ENCODE measurements around the gene HLTF.

Gene HLTF

DNA sequence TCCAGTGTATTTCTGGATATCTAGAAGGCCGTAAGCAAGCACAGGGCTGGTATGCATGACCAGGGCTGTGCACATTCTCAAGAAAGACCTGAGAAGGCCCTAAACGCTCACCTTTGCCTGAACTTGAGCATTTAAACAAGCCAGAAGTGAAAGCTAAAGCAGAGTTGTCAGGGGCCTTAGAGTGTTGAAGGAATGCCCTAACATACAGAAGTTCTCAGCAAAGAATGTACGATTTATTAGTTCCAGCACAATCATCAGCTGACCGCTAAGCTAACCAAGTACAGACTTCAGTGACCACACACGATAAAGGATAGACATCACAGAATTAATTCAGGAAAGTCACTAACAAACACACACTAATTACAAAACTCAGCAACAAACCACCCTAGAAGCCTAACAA lies 8.7 kb downstream of the HLTF start:
- Histone ChIP-seq H3K9me3 (ENCODE audit: control extremely low read depth in 1 of 5, control insufficient read depth in 4 of 5, insufficient read depth in 2 of 5, low read depth in 1 of 5, low read length in 4 of 5) (no peaks in the 10 kb centered on the region), H3K27me3 (replicated peaks in 2 of 5; ENCODE audit: control insufficient read depth in 4 of 5, insufficient read depth in 5 of 5, low read length in 4 of 5) (no peaks in the 10 kb centered on the region), H3K4me3 (ENCODE audit: control insufficient read depth in 1 of 7, extremely low read depth in 1 of 7, insufficient read depth in 4 of 7, low read depth in 2 of 7, low read length in 6 of 7) (no peak overlapping the region), H3K36me3 (ENCODE audit: control insufficient read depth in 4 of 4, insufficient read depth in 4 of 4, low read length in 3 of 4) (peaks cover 10 to 34% (median 24%) of the 10 kb centered on the region in 4 experiments), H3K4me1 (ENCODE audit: control extremely low read depth in 1 of 4, control insufficient read depth in 4 of 4, insufficient read depth in 4 of 4, low read length in 3 of 4) (no peaks in the 10 kb centered on the region), H3K27ac (ENCODE audit: insufficient read depth in 1 of 2, low read depth in 1 of 2, low read length in 2 of 2, poor library complexity in 1 of 2, severe bottlenecking in 2 of 2) (no peak overlapping the region)
- ChIA-PET CTCF (interaction anchor here (1.2 kb wide), 1 partner anchor 19 kb away, joined by 3 read pairs; no protein-coding TSS in a partner anchor), POLR2A (no interaction called here)
- 94% methylated on average over 5 of the region's 5 CpGs for WGBS (ENCODE audit: insufficient coverage)
- no peak for DNase-seq

- no peak for DNase-seq
- H3K4me1 ChIP-seq (ENCODE audit: control extremely low read depth in 1 of 4, control insufficient read depth in 4 of 4, insufficient read depth in 4 of 4, low read length in 3 of 4), result no peaks in the 10 kb centered on the region
- no peak overlapping the region for H3K27ac ChIP-seq (ENCODE audit: insufficient read depth in 1 of 2, low read depth in 1 of 2, low read length in 2 of 2, poor library complexity in 1 of 2, severe bottlenecking in 2 of 2)
- ChIA-PET CTCF (no interaction called here), POLR2A (no interaction called here)
- no peaks in the 10 kb centered on the region for H3K9me3 ChIP-seq (ENCODE audit: control extremely low read depth in 1 of 5, control insufficient read depth in 4 of 5, insufficient read depth in 2 of 5, low read depth in 1 of 5, low read length in 4 of 5)
- H3K4me3 ChIP-seq (ENCODE audit: control insufficient read depth in 1 of 7, extremely low read depth in 1 of 7, insufficient read depth in 4 of 7, low read depth in 2 of 7, low read length in 6 of 7), result no peak overlapping the region
- WGBS (ENCODE audit: insufficient coverage), result 93% methylated on average over 4 of the region's 8 CpGs
- no peaks in the 10 kb centered on the region for H3K27me3 ChIP-seq (replicated peaks in 2 of 5; ENCODE audit: control insufficient read depth in 4 of 5, insufficient read depth in 5 of 5, low read length in 4 of 5)
- peaks cover 16 to 60% (median 30%) of the 10 kb centered on the region in 4 experiments for H3K36me3 ChIP-seq (ENCODE audit: control insufficient read depth in 4 of 4, insufficient read depth in 4 of 4, low read length in 3 of 4)
Observed at GRCh38 chr3:149067883-149068282, 18.4 kb downstream of the HLTF start.

GRCh38 chr3:149061776-149062175 lies 24.6 kb downstream of the HLTF start:
- H3K36me3 ChIP-seq (ENCODE audit: control insufficient read depth in 4 of 4, insufficient read depth in 4 of 4, low read length in 3 of 4), result peaks cover 16 to 62% (median 41%) of the 10 kb centered on the region in 4 experiments
- no peak for DNase-seq
- CTCF ChIA-PET, result no interaction called here
- POLR2A ChIA-PET, result no interaction called here
- no peak overlapping the region for H3K27ac ChIP-seq (ENCODE audit: insufficient read depth in 1 of 2, low read depth in 1 of 2, low read length in 2 of 2, poor library complexity in 1 of 2, severe bottlenecking in 2 of 2)
- no CpG with 5 or more reads among the region's 2 CpGs for WGBS (ENCODE audit: insufficient coverage)
- H3K4me1 ChIP-seq (ENCODE audit: control extremely low read depth in 1 of 4, control insufficient read depth in 4 of 4, insufficient read depth in 4 of 4, low read length in 3 of 4), result no peaks in the 10 kb centered on the region
- no peak overlapping the region for H3K4me3 ChIP-seq (ENCODE audit: control insufficient read depth in 1 of 7, extremely low read depth in 1 of 7, insufficient read depth in 4 of 7, low read depth in 2 of 7, low read length in 6 of 7)
- no peaks in the 10 kb centered on the region for H3K9me3 ChIP-seq (ENCODE audit: control extremely low read depth in 1 of 5, control insufficient read depth in 4 of 5, insufficient read depth in 2 of 5, low read depth in 1 of 5, low read length in 4 of 5)
- H3K27me3 ChIP-seq (replicated peaks in 2 of 5; ENCODE audit: control insufficient read depth in 4 of 5, insufficient read depth in 5 of 5, low read length in 4 of 5), result no peaks in the 10 kb centered on the region

DNA sequence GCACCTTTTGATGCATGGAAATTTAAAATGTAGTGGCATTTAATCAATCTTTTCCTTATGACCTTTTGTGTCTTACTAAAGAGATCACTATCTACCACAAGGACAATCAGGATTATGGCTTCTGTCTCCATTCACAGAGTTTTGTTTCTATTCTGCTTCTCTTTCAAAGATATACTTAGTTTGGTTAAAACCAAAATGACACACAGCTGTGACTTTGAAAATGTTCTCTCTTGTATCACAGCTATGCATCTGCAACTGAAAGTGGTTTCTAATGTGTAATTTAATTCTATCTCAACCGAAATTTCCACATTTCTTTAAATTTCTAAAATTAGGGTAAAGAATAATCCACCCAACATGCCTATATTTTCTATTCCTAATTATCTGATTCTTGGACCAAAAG lies 27.7 kb downstream of the HLTF start:
- WGBS (ENCODE audit: insufficient coverage), result no CpG with 5 or more reads among the region's 1 CpG
- peaks cover 25 to 76% (median 50%) of the 10 kb centered on the region in 4 experiments for H3K36me3 ChIP-seq (ENCODE audit: control insufficient read depth in 4 of 4, insufficient read depth in 4 of 4, low read length in 3 of 4)
- CTCF ChIA-PET, result interaction anchor here (1.4 to 1.8 kb wide), 2 partner anchors 15 to 18 kb away, joined by 3 to 4 read pairs; no protein-coding TSS in a partner anchor
- DNase-seq, result no peak
- POLR2A ChIA-PET, result no interaction called here
- H3K9me3 ChIP-seq (ENCODE audit: control extremely low read depth in 1 of 5, control insufficient read depth in 4 of 5, insufficient read depth in 2 of 5, low read depth in 1 of 5, low read length in 4 of 5), result peaks cover 0 to 5% (median 0%) of the 10 kb centered on the region in 5 experiments
- H3K4me3 ChIP-seq (ENCODE audit: control insufficient read depth in 1 of 7, extremely low read depth in 1 of 7, insufficient read depth in 4 of 7, low read depth in 2 of 7, low read length in 6 of 7), result no peak overlapping the region
- no peak overlapping the region for H3K27ac ChIP-seq (ENCODE audit: insufficient read depth in 1 of 2, low read depth in 1 of 2, low read length in 2 of 2, poor library complexity in 1 of 2, severe bottlenecking in 2 of 2)
- no peaks in the 10 kb centered on the region for H3K4me1 ChIP-seq (ENCODE audit: control extremely low read depth in 1 of 4, control insufficient read depth in 4 of 4, insufficient read depth in 4 of 4, low read length in 3 of 4)
- no peaks in the 10 kb centered on the region for H3K27me3 ChIP-seq (replicated peaks in 2 of 5; ENCODE audit: control insufficient read depth in 4 of 5, insufficient read depth in 5 of 5, low read length in 4 of 5)

GRCh38 chr3:149058198-149058597 lies 28.1 kb downstream of the HLTF start:
- no peak for DNase-seq
- 100% methylated on average over 1 of the region's 1 CpG for WGBS (ENCODE audit: insufficient coverage)
- POLR2A ChIA-PET, result no interaction called here
- CTCF ChIA-PET, result interaction anchor here (1.4 to 1.8 kb wide), 2 partner anchors 14 to 19 kb away, joined by 3 to 4 read pairs; no protein-coding TSS in a partner anchor
- no peak overlapping the region for H3K27ac ChIP-seq (ENCODE audit: insufficient read depth in 1 of 2, low read depth in 1 of 2, low read length in 2 of 2, poor library complexity in 1 of 2, severe bottlenecking in 2 of 2)
- H3K4me1 ChIP-seq (ENCODE audit: control extremely low read depth in 1 of 4, control insufficient read depth in 4 of 4, insufficient read depth in 4 of 4, low read length in 3 of 4), result no peaks in the 10 kb centered on the region
- no peaks in the 10 kb centered on the region for H3K27me3 ChIP-seq (replicated peaks in 2 of 5; ENCODE audit: control insufficient read depth in 4 of 5, insufficient read depth in 5 of 5, low read length in 4 of 5)
- H3K36me3 ChIP-seq (ENCODE audit: control insufficient read depth in 4 of 4, insufficient read depth in 4 of 4, low read length in 3 of 4), result peaks cover 23 to 76% (median 52%) of the 10 kb centered on the region in 4 experiments
- H3K9me3 ChIP-seq (ENCODE audit: control extremely low read depth in 1 of 5, control insufficient read depth in 4 of 5, insufficient read depth in 2 of 5, low read depth in 1 of 5, low read length in 4 of 5), result peaks cover 0 to 6% (median 0%) of the 10 kb centered on the region in 5 experiments
- no peak overlapping the region for H3K4me3 ChIP-seq (ENCODE audit: control insufficient read depth in 1 of 7, extremely low read depth in 1 of 7, insufficient read depth in 4 of 7, low read depth in 2 of 7, low read length in 6 of 7)

DNA sequence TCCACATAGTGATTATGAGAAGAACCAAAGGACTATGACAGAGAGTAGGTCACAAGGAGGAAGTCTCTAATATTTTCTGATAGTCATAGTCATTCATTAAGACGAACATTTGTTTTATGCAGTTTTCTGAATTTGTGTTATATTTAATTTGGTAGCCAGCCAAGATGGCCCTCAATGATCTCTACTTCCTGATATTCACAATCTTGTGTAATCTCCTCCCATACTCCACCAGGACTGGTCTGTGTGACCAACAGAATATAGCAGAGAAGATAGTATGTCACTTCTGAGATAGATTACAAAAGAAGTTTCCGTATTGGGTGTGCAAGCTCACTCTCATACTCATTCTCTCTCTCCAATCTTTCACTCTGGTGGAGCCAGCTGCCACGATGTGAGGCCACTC lies 30.8 kb downstream of the HLTF start:
- H3K36me3 ChIP-seq (ENCODE audit: control insufficient read depth in 4 of 4, insufficient read depth in 4 of 4, low read length in 3 of 4), result peaks cover 24 to 76% (median 50%) of the 10 kb centered on the region in 4 experiments
- WGBS (ENCODE audit: insufficient coverage), result no CpG with 5 or more reads among the region's 3 CpGs
- CTCF ChIA-PET, result no interaction called here

GRCh38 chr3:149044339-149045083 lies 41.8 kb downstream of the HLTF start:
- ChIA-PET POLR2A (no interaction called here), CTCF (interaction anchor here (1.0 to 1.5 kb wide), 3 partner anchors 14 to 411 kb away, joined by 3 to 4 read pairs (median 4); no protein-coding TSS in a partner anchor)
- H3K27ac ChIP-seq (ENCODE audit: insufficient read depth in 1 of 2, low read depth in 1 of 2, low read length in 2 of 2, poor library complexity in 1 of 2, severe bottlenecking in 2 of 2), result no peak overlapping the region
- H3K4me3 ChIP-seq (ENCODE audit: control insufficient read depth in 1 of 7, extremely low read depth in 1 of 7, insufficient read depth in 4 of 7, low read depth in 2 of 7, low read length in 6 of 7), result no peak overlapping the region
- no peaks in the 10 kb centered on the region for H3K4me1 ChIP-seq (ENCODE audit: control extremely low read depth in 1 of 4, control insufficient read depth in 4 of 4, insufficient read depth in 4 of 4, low read length in 3 of 4)
- 96% methylated on average over 5 of the region's 5 CpGs for WGBS (ENCODE audit: insufficient coverage)
- no peaks in the 10 kb centered on the region for H3K27me3 ChIP-seq (replicated peaks in 2 of 5; ENCODE audit: control insufficient read depth in 4 of 5, insufficient read depth in 5 of 5, low read length in 4 of 5)
- H3K36me3 ChIP-seq (ENCODE audit: control insufficient read depth in 4 of 4, insufficient read depth in 4 of 4, low read length in 3 of 4), result peaks cover 16 to 62% (median 37%) of the 10 kb centered on the region in 4 experiments
- H3K9me3 ChIP-seq (ENCODE audit: control extremely low read depth in 1 of 5, control insufficient read depth in 4 of 5, insufficient read depth in 2 of 5, low read depth in 1 of 5, low read length in 4 of 5), result no peaks in the 10 kb centered on the region
- DNase-seq, result no peak

More for the DNA sequence above, 30.8 kb downstream of the HLTF start:
- DNase-seq, result no peak
- no peak overlapping the region for H3K4me3 ChIP-seq (ENCODE audit: control insufficient read depth in 1 of 7, extremely low read depth in 1 of 7, insufficient read depth in 4 of 7, low read depth in 2 of 7, low read length in 6 of 7)
- H3K27ac ChIP-seq (ENCODE audit: insufficient read depth in 1 of 2, low read depth in 1 of 2, low read length in 2 of 2, poor library complexity in 1 of 2, severe bottlenecking in 2 of 2), result no peak overlapping the region
- POLR2A ChIA-PET, result no interaction called here
- no peaks in the 10 kb centered on the region for H3K27me3 ChIP-seq (replicated peaks in 2 of 5; ENCODE audit: control insufficient read depth in 4 of 5, insufficient read depth in 5 of 5, low read length in 4 of 5)
- H3K4me1 ChIP-seq (ENCODE audit: control extremely low read depth in 1 of 4, control insufficient read depth in 4 of 4, insufficient read depth in 4 of 4, low read length in 3 of 4), result no peaks in the 10 kb centered on the region
- peaks cover 0 to 8% (median 0%) of the 10 kb centered on the region in 5 experiments for H3K9me3 ChIP-seq (ENCODE audit: control extremely low read depth in 1 of 5, control insufficient read depth in 4 of 5, insufficient read depth in 2 of 5, low read depth in 1 of 5, low read length in 4 of 5)
